ENCODE measurements around the gene MAGOHB. TPM values are rescaled to one million over a fixed set of nuclear protein-coding genes. Genes with fewer than 3 reads are reported as not detected.
A peak's percentile ranks its signal among the peaks of the same experiment; 100 is the strongest.
"Not testable (repeated sequence)": the region's sequence is repeated elsewhere in the genome, so short reads cannot be mapped to it uniquely, and the experiment has no call there.

The MAGOHB gene
- total RNA-seq, 1 experiment from 2014 or later: 39.7 TPM

GRCh38 chr12:10620078-10620779 lies 6.8 kb upstream of the MAGOHB start:
- no peaks in the 10 kb centered on the region for H3K27me3 ChIP-seq
- no peaks in the 10 kb centered on the region for H3K36me3 ChIP-seq
- no peak for DNase-seq
- no peaks in the 10 kb centered on the region for H3K9me3 ChIP-seq
- no peak overlapping the region for H3K4me3 ChIP-seq

- no peak for DNase-seq
- Histone ChIP-seq H3K9me3 (no peaks in the 10 kb centered on the region), H3K4me3 (no peak overlapping the region), H3K27me3 (no peaks in the 10 kb centered on the region), H3K36me3 (no peaks in the 10 kb centered on the region)
These were observed 5.1 kb upstream of the MAGOHB start for GRCh38 chr12:10618338-10618987.

DNA sequence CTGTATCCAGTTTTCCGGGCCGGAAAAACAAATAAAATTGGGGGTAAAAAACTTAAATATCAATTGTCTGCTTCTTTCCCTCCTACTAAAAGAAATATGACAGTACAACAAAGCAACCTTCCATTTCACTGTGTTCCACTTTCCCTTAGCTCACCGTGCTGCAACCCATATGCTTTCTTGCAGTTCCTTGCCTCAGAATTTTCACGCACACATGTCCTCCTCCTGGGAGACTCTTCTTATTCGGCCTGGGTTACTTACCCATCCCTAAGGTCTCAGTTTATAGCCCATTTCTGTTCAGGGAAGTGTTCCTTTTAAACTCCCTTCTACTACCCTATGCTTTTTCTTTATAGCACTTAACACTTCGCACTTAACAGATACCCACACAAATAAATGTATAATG lies 4.5 kb upstream of the MAGOHB start:
- H3K36me3 ChIP-seq: no peaks in the 10 kb centered on the region
- DNase-seq: no peak
- H3K27me3 ChIP-seq: no peaks in the 10 kb centered on the region
- H3K4me3 ChIP-seq: no peak overlapping the region
- H3K9me3 ChIP-seq: no peaks in the 10 kb centered on the region

GRCh38 chr12:10615532-10615931 lies 2.1 kb upstream of the MAGOHB start:
- H3K27me3 ChIP-seq: no peaks in the 10 kb centered on the region
- H3K36me3 ChIP-seq: peaks cover 11% of the 10 kb centered on the region
- H3K4me3 ChIP-seq: no peak overlapping the region
- DNase-seq: no peak
- H3K9me3 ChIP-seq: no peaks in the 10 kb centered on the region

- H3K27me3 ChIP-seq: no peaks in the 10 kb centered on the region
- peaks cover 25% of the 10 kb centered on the region for H3K36me3 ChIP-seq
- no peaks in the 10 kb centered on the region for H3K9me3 ChIP-seq
- DNase-seq: no peak
- H3K4me3 ChIP-seq: peak overlapping the region; percentile 95
These were observed 604 bp upstream of the MAGOHB start for GRCh38 chr12:10614056-10614370.

- Histone ChIP-seq H3K4me3 (peak overlapping the region; percentile 95), H3K9me3 (no peaks in the 10 kb centered on the region), H3K36me3 (peaks cover 35% of the 10 kb centered on the region), H3K27me3 (no peaks in the 10 kb centered on the region)
- DNase-seq: no peak
These were observed 443 bp downstream of the MAGOHB start for GRCh38 chr12:10612984-10613348.

DNA sequence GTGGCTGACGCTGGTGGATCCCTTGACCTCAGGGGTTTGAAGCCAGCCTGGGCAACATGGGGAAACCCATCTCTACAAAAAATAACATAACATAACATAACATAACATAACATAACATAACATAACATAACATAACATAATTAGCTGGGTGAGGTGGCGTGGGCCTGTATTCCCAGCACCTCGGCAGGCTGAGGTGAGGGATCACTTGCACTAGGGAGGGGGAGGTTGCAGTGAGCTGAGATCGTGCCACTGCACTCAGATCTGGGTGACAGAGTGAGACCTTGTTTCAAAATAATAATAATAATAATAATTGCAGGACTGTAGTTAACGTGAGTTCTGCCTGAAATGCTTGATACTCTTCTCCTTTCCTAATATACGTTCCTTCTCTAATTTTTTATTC lies 1.3 kb downstream of the MAGOHB start:
- Histone ChIP-seq H3K27me3 (no peaks in the 10 kb centered on the region), H3K9me3 (no peaks in the 10 kb centered on the region), H3K4me3 (peak overlapping the region; percentile 95), H3K36me3 (peaks cover 44% of the 10 kb centered on the region)
- DNase-seq: no peak

GRCh38 chr12:10611258-10611657 lies 2.2 kb downstream of the MAGOHB start:
- DNase-seq, H3K4me3 ChIP-seq, H3K27me3 ChIP-seq, H3K9me3 ChIP-seq: not testable (repeated sequence)
- H3K36me3 ChIP-seq: peaks cover 51% of the 10 kb centered on the region

DNA sequence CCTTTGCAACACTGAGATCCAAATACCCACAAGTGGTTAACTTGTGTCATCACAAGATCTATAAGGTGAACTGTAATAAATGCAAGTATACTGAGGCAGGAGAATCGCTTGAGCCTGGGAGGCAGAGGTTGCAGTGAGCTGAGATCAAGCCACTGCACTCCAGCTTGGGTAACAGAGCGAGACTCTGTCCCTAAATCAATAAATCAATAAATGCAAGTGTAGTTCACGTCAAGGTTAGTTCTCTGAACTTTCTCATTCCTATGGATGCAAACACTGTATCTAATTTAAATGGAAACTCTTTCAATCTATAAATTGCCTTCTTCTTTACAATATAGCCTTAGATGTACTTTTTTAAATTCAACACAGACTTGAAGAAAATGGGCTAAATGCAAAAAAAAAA lies 3.2 kb downstream of the MAGOHB start:
- H3K27me3 ChIP-seq: no peaks in the 10 kb centered on the region
- DNase-seq: no peak
- H3K9me3 ChIP-seq: no peaks in the 10 kb centered on the region
- H3K4me3 ChIP-seq: no peak overlapping the region
- peaks cover 62% of the 10 kb centered on the region for H3K36me3 ChIP-seq

DNA sequence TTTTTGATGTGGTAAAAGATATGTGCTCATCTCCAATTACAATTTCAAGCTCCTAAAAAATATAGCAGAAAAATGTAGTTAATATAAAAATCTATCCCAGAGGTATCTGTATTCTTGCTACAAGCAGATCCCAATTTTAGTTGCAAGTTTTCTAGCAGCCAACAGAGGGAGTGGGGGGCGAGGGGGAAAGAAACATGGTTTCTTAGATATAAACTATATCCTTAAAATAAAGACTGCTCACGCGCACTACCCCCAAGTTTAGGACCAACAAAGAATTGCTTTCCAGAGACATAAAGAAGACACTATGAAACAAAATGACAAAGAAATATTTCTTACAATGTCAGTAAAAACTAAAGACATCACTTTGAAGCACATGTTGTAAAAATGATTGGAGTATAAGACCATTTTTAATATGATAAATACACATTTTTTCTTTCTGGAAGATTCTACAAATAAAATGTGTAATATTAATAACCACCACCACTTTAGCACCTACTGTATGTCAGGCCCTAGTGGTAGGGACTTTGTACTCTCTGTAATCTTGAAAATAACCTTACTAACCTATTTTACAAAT lies 5.4 kb downstream of the MAGOHB start:
- Histone ChIP-seq H3K4me3 (no peak overlapping the region), H3K9me3 (no peaks in the 10 kb centered on the region; the same call in 1 of the 2 replicates), H3K36me3 (peaks cover 75% of the 10 kb centered on the region), H3K27me3 (no peaks in the 10 kb centered on the region)
- DNase-seq: peak; percentile 7

DNA sequence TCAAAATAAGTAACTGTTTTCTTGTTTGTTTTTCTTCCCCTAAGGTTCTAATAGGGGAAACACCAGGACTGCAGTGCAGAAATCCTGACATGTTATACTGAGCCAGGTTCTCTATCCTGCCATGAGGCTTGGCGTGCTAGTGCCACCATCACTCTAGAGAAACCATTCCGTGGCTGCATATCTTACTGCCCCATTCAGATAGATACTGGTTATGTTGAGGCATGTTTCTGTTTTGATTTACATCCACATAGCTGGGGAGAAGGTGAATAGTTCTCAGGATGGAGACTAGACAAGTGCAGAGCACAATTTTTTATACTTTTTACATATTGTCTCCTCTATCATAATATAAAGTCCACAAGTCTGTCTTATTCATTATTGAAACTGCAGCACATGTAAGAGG lies 11.5 kb downstream of the MAGOHB start:
- Histone ChIP-seq H3K27me3 (no peaks in the 10 kb centered on the region), H3K9me3 (no peaks in the 10 kb centered on the region; the same call in 1 of the 2 replicates), H3K4me3 (no peak overlapping the region), H3K36me3 (peaks cover 34% of the 10 kb centered on the region)
- DNase-seq: no peak

DNA sequence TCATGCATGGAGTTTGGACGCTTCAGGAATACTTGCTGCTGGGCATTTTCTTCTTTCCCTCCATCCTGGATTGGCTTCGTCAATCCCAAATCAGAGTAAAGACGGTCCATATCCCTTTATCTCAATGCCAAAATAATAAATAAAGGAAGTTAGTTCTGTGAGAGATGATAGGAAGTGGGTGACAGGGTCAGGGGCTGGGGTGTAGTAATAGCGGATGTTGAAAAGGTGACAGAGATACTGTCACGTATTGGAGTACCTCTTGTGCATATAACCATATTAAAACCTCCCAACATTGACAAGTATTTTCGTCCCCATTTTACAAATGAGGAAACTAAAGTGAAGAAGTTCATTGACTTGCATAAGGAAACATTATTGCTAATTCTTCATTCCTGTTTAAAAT lies 12.4 kb downstream of the MAGOHB start:
- peaks cover 27% of the 10 kb centered on the region for H3K36me3 ChIP-seq
- no peak for DNase-seq
- no peaks in the 10 kb centered on the region; the same call in 1 of the 2 replicates for H3K9me3 ChIP-seq
- no peak overlapping the region for H3K4me3 ChIP-seq
- H3K27me3 ChIP-seq: no peaks in the 10 kb centered on the region

DNA sequence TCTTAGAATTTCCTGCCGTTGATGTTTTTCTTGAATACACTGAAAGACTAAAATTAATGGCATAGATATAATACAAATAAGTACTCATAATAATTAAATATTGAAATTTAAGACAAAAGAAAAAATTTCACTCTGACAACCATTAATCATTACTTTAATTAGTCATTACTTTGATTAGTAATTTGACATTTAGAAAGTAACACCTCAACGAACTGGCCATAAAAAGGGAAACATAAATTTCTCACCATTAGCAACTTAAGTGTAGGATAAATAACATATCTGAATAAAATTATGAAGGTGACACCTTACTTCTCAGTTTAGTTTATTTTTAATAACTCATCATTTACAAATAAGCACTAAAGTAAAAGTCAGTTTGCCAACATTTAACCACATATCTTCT lies 17.5 kb downstream of the MAGOHB start:
- peaks cover 14% of the 10 kb centered on the region for H3K36me3 ChIP-seq
- DNase-seq: no peak
- H3K9me3 ChIP-seq: no peaks in the 10 kb centered on the region
- no peaks in the 10 kb centered on the region for H3K27me3 ChIP-seq
- H3K4me3 ChIP-seq: no peak overlapping the region

DNA sequence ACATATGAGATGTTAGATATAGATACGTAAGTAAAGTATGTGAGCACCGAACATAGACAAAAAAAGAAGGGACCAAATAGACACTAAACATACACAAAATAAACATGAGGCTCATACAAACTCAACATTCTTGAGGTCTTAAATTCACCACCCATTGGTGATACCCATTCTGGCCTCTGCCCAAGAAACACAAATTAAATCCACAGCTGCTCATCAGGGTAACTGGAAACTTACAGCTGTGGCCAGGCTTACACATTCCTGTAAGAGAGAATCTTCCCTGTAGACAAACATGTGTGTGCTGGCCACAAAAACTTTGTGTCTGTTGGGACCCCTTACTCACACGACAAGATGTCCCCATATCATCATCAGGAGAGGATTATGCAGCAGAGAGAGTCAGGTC lies 22.4 kb downstream of the MAGOHB start:
- H3K4me3 ChIP-seq: no peak overlapping the region
- H3K36me3 ChIP-seq: peaks cover 9% of the 10 kb centered on the region
- no peaks in the 10 kb centered on the region for H3K9me3 ChIP-seq
- H3K27me3 ChIP-seq: no peaks in the 10 kb centered on the region
- no peak for DNase-seq

- Histone ChIP-seq H3K9me3 (peaks cover 6% of the 10 kb centered on the region), H3K4me3 (no peak overlapping the region), H3K27me3 (no peaks in the 10 kb centered on the region), H3K36me3 (peaks cover 17% of the 10 kb centered on the region)
- DNase-seq: no peak
These were observed 29.0 kb downstream of the MAGOHB start for GRCh38 chr12:10584415-10584814.

DNA sequence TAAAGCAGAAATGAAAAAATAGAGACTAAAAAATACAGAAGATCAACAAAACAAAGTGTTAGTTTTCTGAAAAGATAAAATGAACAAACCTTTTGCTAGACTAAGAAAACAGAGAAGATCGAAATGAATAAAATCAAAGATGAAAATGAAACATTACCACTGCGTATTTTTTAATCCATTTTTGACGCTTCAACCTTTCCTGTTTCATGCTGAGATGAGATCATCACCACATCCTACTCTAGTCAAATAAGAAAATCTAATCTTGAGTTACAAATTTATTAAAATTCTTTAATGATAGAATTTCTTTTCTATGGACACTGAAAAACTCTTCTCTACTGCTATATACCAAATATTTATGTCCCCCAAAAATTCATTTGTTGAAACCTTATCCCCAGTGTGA lies 30.7 kb downstream of the MAGOHB start:
- Histone ChIP-seq H3K27me3 (no peaks in the 10 kb centered on the region), H3K36me3 (peaks cover 17% of the 10 kb centered on the region), H3K4me3 (no peak overlapping the region), H3K9me3 (peaks cover 6% of the 10 kb centered on the region)
- DNase-seq: no peak

GRCh38 chr12:10582133-10582532 lies 31.3 kb downstream of the MAGOHB start:
- H3K4me3 ChIP-seq: not testable (repeated sequence)

DNA sequence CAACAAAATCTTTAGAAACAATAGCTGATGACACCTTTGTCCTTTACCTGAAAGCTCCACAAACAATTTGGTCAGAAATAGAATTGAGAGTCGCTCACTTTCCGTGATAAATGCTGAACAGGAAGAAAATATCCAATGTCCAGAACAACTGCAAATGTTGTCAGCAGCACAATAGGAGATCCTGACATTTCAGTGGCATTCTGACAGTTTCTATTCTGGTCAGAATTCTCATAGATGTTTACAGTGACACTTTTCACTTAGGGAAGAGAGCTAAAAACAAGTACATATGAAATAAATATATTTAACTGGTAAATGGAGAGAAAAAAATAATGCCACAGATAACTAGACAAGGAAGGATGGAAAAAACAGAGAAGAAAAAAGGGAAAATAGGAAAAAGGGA lies 39.1 kb downstream of the MAGOHB start:
- no peaks in the 10 kb centered on the region for H3K36me3 ChIP-seq
- no peak overlapping the region for H3K4me3 ChIP-seq

More at GRCh38 chr12:10582133-10582532, 31.3 kb downstream of the MAGOHB start:
- peaks cover 17% of the 10 kb centered on the region for H3K36me3 ChIP-seq
- DNase-seq, H3K9me3 ChIP-seq, H3K27me3 ChIP-seq: not testable (repeated sequence)

More for the DNA sequence above, 39.1 kb downstream of the MAGOHB start:
- H3K9me3 ChIP-seq: no peaks in the 10 kb centered on the region
- no peak for DNase-seq
- H3K27me3 ChIP-seq: no peaks in the 10 kb centered on the region
